Stimulated activated CD4-positive, alpha-beta T cell treated with anti-CD3 and anti-CD28 coated beads, Interleukin-1b, Interleukin-23, amount 100 ng/mL, for 1 hour (primary cell): ENCODE measurements around the gene AKR7A2.
"Not testable (repeated sequence)": the region's sequence is repeated elsewhere in the genome, so short reads cannot be mapped to it uniquely, and the experiment has no call there.

ENCODE experiments used
- DNase-seq, 2 donors: peaks; one replicate each; pipeline ENCODE4 v3.0.0-alpha.2; 2020; ENCODE audit warnings: low read depth in 2 of 2

The AKR7A2 gene

GRCh38 chr1:19307794-19308508 lies 4.0 kb downstream of the AKR7A2 start:
- no peak for DNase-seq

- DNase-seq, result no peak
Observed at GRCh38 chr1:19306941-19307340, 5.0 kb downstream of the AKR7A2 start.

GRCh38 chr1:19305880-19306279 lies 6.1 kb downstream of the AKR7A2 start:
- no peak for DNase-seq

- not testable (repeated sequence) for DNase-seq
Observed at GRCh38 chr1:19304081-19304480, 7.9 kb downstream of the AKR7A2 start.

GRCh38 chr1:19300211-19300610 lies 11.7 kb downstream of the AKR7A2 start:
- DNase-seq, result no peak

- DNase-seq, result no peak
Observed at GRCh38 chr1:19294638-19295037, 17.3 kb downstream of the AKR7A2 start.

GRCh38 chr1:19289244-19289643 lies 22.7 kb downstream of the AKR7A2 start:
- no peak for DNase-seq

- DNase-seq, result peak in 1 of 2 donors; percentile 11
Observed at GRCh38 chr1:19288324-19289241, 23.4 kb downstream of the AKR7A2 start, which contains the start of gene AKR7A3. TSS of gene AKR7A3 (minus strand) at chr1:19288770. CDS start at chr1:19288709, 61 bp downstream.

GRCh38 chr1:19287436-19288185 lies 24.3 kb downstream of the AKR7A2 start:
- no peak for DNase-seq

- DNase-seq, result not testable (repeated sequence)
Observed at GRCh38 chr1:19285807-19286206, 26.1 kb downstream of the AKR7A2 start.

GRCh38 chr1:19285366-19285765 lies 26.6 kb downstream of the AKR7A2 start:
- DNase-seq, result not testable (repeated sequence)

- no peak for DNase-seq
Observed at GRCh38 chr1:19284881-19285280, 27.1 kb downstream of the AKR7A2 start.

- no peak for DNase-seq
Observed at GRCh38 chr1:19283891-19284290, 28.1 kb downstream of the AKR7A2 start.

GRCh38 chr1:19274636-19275035 lies 37.3 kb downstream of the AKR7A2 start:
- no peak for DNase-seq

GRCh38 chr1:19273844-19274531 lies 38.0 kb downstream of the AKR7A2 start:
- DNase-seq, result not testable (repeated sequence)

GRCh38 chr1:19273106-19273843 lies 38.7 kb downstream of the AKR7A2 start:
- DNase-seq, result no peak

- no peak for DNase-seq
Observed at GRCh38 chr1:19272064-19272463, 39.9 kb downstream of the AKR7A2 start.

GRCh38 chr1:19270343-19270730 lies 41.6 kb downstream of the AKR7A2 start:
- DNase-seq, result not testable (repeated sequence)

GRCh38 chr1:19269427-19270342 lies 42.3 kb downstream of the AKR7A2 start:
- DNase-seq, result not testable (repeated sequence)

GRCh38 chr1:19268445-19268844 lies 43.5 kb downstream of the AKR7A2 start:
- no peak for DNase-seq
